ENCODE data around the gene RINL.
"Not testable (repeated sequence)": the region's sequence is repeated elsewhere in the genome, so short reads cannot be mapped to it uniquely, and the experiment has no call there.

RINL gene

GRCh38 chr19:38831142-38831605 is 46.9 kb downstream of the RINL start:
- DNase-seq = no peak

- no peak for DNase-seq
Observed at GRCh38 chr19:38830039-38830733, 47.9 kb downstream of the RINL start.

- not testable (repeated sequence) for DNase-seq
Observed at GRCh38 chr19:38829203-38829602, 48.9 kb downstream of the RINL start.

GRCh38 chr19:38826856-38827551 is 51.1 kb downstream of the RINL start:
- DNase-seq = no peak

GRCh38 chr19:38825936-38826335 is 52.1 kb downstream of the RINL start:
- not testable (repeated sequence) for DNase-seq

GRCh38 chr19:38821230-38821825 is 56.7 kb downstream of the RINL start:
- DNase-seq = not testable (repeated sequence)

GRCh38 chr19:38819231-38819920 is 58.7 kb downstream of the RINL start:
- DNase-seq = no peak
